Hepatocyte (in vitro differentiated cells): ENCODE results near the gene IGFBP6.

Experiments used
- EZH2 ChIP-seq: fragments of 200-600 bp; sonication (generic); IDR thresholded peaks from 2 replicates; pipeline ENCODE4 v1.6.1; 2016; ENCODE audit warnings: antibody characterized with exemption, mild to moderate bottlenecking, borderline replicate concordance
- EZH2phosphoT487 ChIP-seq: fragments of 200-600 bp; sonication (generic); IDR thresholded peaks from one replicate; pipeline ENCODE4 v1.6.1; 2018; ENCODE audit warnings: antibody characterized with exemption, mild to moderate bottlenecking, low read depth, moderate library complexity; ENCODE audit not compliant: unreplicated experiment, severe bottlenecking
- TF ChIP-seq, protein P1 (sequence below): fragments of 200-600 bp; sonication (generic); IDR thresholded peaks from 2 replicates; pipeline ENCODE4 v1.5.1; 2016; ENCODE audit warnings: antibody characterized with exemption, mild to moderate bottlenecking; ENCODE audit not compliant: poor library complexity

DNA sequence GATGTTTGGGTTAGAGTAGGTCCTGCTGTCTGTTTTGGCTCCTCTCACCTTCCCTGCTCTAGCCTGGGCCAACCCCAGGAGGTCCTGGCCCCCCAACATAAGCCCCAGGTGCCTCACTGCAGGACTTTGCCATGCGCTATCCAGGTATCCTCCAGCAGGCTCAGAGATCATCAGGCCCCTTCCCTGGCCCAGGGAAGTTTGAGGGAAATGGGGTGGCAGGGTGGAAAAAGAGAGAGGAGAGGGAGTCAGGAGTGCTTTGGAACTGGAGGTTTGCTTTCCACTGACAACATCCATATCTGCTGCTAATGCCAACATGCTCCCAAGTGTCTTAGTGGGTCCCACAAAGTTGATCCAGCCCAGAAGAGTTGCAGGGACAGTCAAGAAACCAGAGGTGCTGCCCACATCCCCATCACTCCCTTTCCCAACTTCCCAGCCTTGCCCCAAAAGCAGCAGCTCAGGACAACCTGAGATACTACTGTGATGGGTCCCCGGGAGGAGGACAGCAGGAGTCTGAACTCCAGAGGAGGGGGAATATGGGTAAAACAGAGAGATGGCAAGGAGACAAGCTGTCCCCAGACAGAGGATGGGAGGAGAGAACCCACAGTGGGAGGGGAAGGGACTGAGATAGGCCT is 46.9 kb upstream of the IGFBP6 start:
- TF ChIP-seq, protein P1, sequence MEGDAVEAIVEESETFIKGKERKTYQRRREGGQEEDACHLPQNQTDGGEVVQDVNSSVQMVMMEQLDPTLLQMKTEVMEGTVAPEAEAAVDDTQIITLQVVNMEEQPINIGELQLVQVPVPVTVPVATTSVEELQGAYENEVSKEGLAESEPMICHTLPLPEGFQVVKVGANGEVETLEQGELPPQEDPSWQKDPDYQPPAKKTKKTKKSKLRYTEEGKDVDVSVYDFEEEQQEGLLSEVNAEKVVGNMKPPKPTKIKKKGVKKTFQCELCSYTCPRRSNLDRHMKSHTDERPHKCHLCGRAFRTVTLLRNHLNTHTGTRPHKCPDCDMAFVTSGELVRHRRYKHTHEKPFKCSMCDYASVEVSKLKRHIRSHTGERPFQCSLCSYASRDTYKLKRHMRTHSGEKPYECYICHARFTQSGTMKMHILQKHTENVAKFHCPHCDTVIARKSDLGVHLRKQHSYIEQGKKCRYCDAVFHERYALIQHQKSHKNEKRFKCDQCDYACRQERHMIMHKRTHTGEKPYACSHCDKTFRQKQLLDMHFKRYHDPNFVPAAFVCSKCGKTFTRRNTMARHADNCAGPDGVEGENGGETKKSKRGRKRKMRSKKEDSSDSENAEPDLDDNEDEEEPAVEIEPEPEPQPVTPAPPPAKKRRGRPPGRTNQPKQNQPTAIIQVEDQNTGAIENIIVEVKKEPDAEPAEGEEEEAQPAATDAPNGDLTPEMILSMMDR, result no peak
- TF ChIP-seq EZH2phosphoT487 (no peak), EZH2 (no peak)
